ENCODE measurements around the gene ALG1. TPM values are rescaled to one million over a fixed set of nuclear protein-coding genes. Genes with fewer than 3 reads are reported as not detected.

ALG1 gene
- total RNA-seq, 1 donor from 2014 or later: 30.4 TPM

DNA sequence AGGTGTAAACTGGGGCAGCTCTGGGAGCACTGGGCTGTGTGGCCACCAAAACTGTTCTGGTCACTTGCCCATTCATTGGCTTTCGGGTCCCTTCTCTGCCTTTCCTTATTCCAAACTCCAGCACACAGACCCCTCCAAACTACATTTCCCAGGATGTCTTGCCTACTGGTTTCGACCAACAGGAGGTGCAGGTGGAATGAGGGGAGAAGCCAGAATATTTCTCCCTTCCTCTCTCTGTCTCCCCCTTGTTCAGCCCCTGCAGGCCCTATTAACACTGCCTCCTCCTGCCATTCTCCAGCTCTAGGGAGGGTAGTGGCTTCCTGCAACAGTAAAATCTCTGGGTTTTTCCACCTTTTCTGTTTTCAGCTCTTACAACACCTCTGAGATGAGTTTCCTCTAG, 24.7 kb upstream of the ALG1 start:
- Mint-ChIP-seq H3K27ac (no peak overlapping the region), H3K27me3 (peaks cover 41% of the 10 kb centered on the region), H3K4me1 (ENCODE audit: unreplicated experiment) (no peaks in the 10 kb centered on the region), H3K4me3 (no peak overlapping the region), H3K36me3 (no peaks in the 10 kb centered on the region), H3K9me3 (no peaks in the 10 kb centered on the region)
- TF ChIP-seq, protein P1, sequence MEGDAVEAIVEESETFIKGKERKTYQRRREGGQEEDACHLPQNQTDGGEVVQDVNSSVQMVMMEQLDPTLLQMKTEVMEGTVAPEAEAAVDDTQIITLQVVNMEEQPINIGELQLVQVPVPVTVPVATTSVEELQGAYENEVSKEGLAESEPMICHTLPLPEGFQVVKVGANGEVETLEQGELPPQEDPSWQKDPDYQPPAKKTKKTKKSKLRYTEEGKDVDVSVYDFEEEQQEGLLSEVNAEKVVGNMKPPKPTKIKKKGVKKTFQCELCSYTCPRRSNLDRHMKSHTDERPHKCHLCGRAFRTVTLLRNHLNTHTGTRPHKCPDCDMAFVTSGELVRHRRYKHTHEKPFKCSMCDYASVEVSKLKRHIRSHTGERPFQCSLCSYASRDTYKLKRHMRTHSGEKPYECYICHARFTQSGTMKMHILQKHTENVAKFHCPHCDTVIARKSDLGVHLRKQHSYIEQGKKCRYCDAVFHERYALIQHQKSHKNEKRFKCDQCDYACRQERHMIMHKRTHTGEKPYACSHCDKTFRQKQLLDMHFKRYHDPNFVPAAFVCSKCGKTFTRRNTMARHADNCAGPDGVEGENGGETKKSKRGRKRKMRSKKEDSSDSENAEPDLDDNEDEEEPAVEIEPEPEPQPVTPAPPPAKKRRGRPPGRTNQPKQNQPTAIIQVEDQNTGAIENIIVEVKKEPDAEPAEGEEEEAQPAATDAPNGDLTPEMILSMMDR (conservative IDR thresholded peaks at IDR 0.05): no peak
- DNase-seq (ENCODE audit: extremely low spot score, unreplicated experiment): no peak

DNA sequence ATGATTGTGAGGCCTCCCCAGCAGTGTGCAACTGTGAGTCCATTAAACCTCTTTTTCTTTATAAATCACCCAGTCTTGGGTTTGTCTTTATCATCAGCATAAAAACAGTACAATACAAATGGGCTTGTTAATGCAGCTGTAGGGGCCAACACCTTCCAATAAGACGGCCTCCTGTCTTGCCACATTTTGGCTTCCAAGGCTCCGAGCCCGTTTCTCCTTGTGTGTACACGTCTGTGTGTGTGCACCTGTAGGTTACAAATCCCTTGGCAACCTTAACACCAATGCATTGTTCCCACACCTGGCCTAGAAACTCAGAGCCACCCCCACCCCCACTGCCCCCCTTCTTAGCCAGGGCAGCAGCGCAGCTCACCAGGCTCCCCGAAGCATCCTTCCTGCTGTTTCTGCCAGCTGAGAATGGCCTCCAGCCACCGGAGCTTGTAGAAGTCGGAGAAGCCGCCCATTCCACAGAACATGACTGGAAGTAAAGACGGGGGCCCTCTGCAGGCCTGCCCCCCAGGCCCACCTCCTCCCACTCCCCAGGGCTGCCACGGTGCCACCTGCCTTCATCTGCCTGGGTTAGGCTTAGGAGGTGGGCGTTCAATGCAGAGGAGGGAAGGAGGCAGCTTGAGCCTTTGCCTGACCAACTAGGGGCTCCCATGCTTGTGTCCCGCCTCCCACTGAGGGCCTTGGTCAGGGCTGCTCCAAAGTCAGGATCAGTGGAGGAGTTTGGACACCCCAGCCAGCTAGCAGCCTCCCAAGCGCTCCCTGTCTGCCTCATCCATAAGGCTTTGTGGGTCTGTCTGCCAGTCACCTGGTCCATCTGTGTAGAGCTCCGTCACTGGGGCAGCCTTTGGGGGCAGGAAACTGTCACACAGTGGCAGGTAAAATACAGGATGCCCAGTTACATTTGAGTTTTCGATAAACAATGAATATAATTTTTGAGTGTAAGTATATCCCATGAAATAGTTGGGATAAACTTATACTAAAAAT, 16.5 kb upstream of the ALG1 start:
- H3K4me3 Mint-ChIP-seq: no peak overlapping the region
- DNase-seq (ENCODE audit: extremely low spot score, unreplicated experiment): no peak
- H3K27me3 Mint-ChIP-seq: peaks cover 34% of the 10 kb centered on the region
- no peaks in the 10 kb centered on the region for H3K4me1 Mint-ChIP-seq (ENCODE audit: unreplicated experiment)
- TF ChIP-seq, protein P1 (conservative IDR thresholded peaks at IDR 0.05): no peak
- H3K9me3 Mint-ChIP-seq: no peaks in the 10 kb centered on the region
- H3K36me3 Mint-ChIP-seq: no peaks in the 10 kb centered on the region
- no peak overlapping the region for H3K27ac Mint-ChIP-seq

- TF ChIP-seq, protein P1 (conservative IDR thresholded peaks at IDR 0.05): peak; percentile 62
- Mint-ChIP-seq H3K4me1 (ENCODE audit: unreplicated experiment) (no peaks in the 10 kb centered on the region), H3K27me3 (peaks cover 24% of the 10 kb centered on the region), H3K27ac (no peak overlapping the region), H3K36me3 (no peaks in the 10 kb centered on the region), H3K9me3 (no peaks in the 10 kb centered on the region), H3K4me3 (no peak overlapping the region)
- no peak for DNase-seq (ENCODE audit: extremely low spot score, unreplicated experiment)
Measured at GRCh38 chr16:5056352-5056751, 15.3 kb upstream of the ALG1 start.

- Mint-ChIP-seq H3K27me3 (peaks cover 24% of the 10 kb centered on the region), H3K4me1 (ENCODE audit: unreplicated experiment) (no peaks in the 10 kb centered on the region), H3K36me3 (no peaks in the 10 kb centered on the region), H3K27ac (no peak overlapping the region), H3K4me3 (no peak overlapping the region), H3K9me3 (no peaks in the 10 kb centered on the region)
- DNase-seq (ENCODE audit: extremely low spot score, unreplicated experiment): no peak
- TF ChIP-seq, protein P1 (conservative IDR thresholded peaks at IDR 0.05): peak; percentile 61
Measured at GRCh38 chr16:5058476-5058875, 13.2 kb upstream of the ALG1 start.

DNA sequence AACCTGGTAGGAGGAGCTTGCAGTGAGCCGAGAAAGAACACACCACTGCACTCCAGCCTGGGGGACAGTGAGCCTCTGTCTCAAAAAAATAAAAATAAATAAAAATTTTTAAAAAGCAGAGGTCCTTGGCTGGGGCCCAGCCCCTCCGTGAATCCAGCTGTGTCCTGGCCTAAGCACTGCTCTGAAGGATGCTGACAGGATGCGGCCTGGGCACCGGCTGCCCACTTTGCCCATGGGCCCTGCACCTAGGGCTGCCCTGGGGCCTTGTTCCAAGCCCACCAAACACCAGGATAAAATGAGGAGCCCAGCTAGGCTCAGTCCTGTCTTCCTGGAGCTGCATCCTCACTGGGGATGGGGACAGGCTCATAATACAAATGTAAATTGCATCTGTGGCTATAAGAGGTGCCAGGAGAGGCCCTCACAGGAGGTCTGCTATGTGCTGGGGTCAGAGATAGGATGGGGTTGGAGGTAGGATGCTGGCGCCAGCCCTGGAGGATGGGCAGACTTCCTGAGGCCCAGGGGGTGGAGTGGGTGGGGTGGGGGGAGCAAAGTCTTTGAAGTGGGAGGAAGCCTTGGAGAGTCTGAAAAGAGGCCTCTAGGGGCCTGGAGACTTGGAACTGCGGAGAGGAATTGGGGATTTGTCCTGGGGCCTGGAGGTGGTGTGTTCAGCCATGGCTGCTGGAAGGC, 12.1 kb upstream of the ALG1 start:
- peaks cover 25% of the 10 kb centered on the region for H3K27me3 Mint-ChIP-seq
- H3K4me3 Mint-ChIP-seq: no peak overlapping the region
- H3K27ac Mint-ChIP-seq: no peak overlapping the region
- H3K36me3 Mint-ChIP-seq: no peaks in the 10 kb centered on the region
- no peaks in the 10 kb centered on the region for H3K9me3 Mint-ChIP-seq
- H3K4me1 Mint-ChIP-seq (ENCODE audit: unreplicated experiment): no peaks in the 10 kb centered on the region
- no peak for DNase-seq (ENCODE audit: extremely low spot score, unreplicated experiment)
- TF ChIP-seq, protein P1 (conservative IDR thresholded peaks at IDR 0.05): no peak
